Prostate gland (tissue), 2 donors: ENCODE results near the gene LRRC4C. TPM values are rescaled to one million over a fixed set of nuclear protein-coding genes. Genes with fewer than 3 reads are reported as not detected.

Experiments used
- DNase-seq: peaks from one replicate; pipeline ENCODE4 v3.0.0-alpha.2; 2019; ENCODE audit warnings: low spot score
- H3K27ac ChIP-seq, 2 donors: fragments of 200-600 bp; sonication (generic); 2 replicates each; pipeline ENCODE4 v1.5.1; 2017 to 2019
- H3K27me3 ChIP-seq: fragments of 200-600 bp; sonication (generic); replicated peaks from 2 replicates; pipeline ENCODE4 v1.5.1; 2019; ENCODE audit not compliant: insufficient read depth
- H3K36me3 ChIP-seq, 2 donors: fragments of 200-600 bp; sonication (generic); 1 replicate in 1 of 2; 2 replicates in 1 of 2; pipeline versions ENCODE4 v1.5.1 to v1.8.1; 2017 to 2019
- H3K4me1 ChIP-seq: fragments of 200-600 bp; sonication (generic); replicated peaks from 2 replicates; pipeline ENCODE4 v1.5.1; 2019
- H3K4me3 ChIP-seq, 2 donors: fragments of 200-600 bp; sonication (generic); 2 replicates each; pipeline ENCODE4 v1.5.1; 2017 to 2019
- H3K9me3 ChIP-seq: fragments of 200-600 bp; sonication (generic); 2 replicates; pipeline ENCODE4 v1.5.1; 2017
- POLR2A ChIP-seq: fragments of 450-650 bp; IDR thresholded peaks from one replicate; pipeline ENCODE4 v1.6.1; 2016; ENCODE audit warnings: antibody characterized with exemption, mild to moderate bottlenecking
- POLR2AphosphoS5 ChIP-seq: sonication (generic); formaldehyde crosslinking; IDR thresholded peaks from one replicate; pipeline ENCODE4 v1.6.1; 2017; ENCODE audit warnings: antibody characterized with exemption
- WGBS: methylation state at CpG from one replicate; pipeline ENCODE4 v1.1.5; 2018; 5-methylcytosine and 5-hydroxymethylcytosine counted together
- intact Hi-C: fragments of 100-400 bp; cut with DNase I; formaldehyde crosslinking; loops from one replicate; pipeline ENCODE4 v1.14.2; 2022
- total RNA-seq, 2 donors: library from RNA; depleted of rRNA; stranded (reverse); fragments of >200 nt; gene quantifications; one replicate each; pipeline ENCODE4 v1.1.0, GENCODE V29; 2016
- TF ChIP-seq, protein P1 (sequence below), 4 experiments: fragments of 200-600 bp in 2 of 4; fragments of 450-650 bp in 2 of 4; sonication (generic) in 2 of 4; IDR thresholded peaks; 1 replicate in 3 of 4; 2 replicates in 1 of 4; pipeline ENCODE4 v1.5.1; 2016 to 2019; ENCODE audit warnings: antibody characterized with exemption in 4 of 4, mild to moderate bottlenecking in 2 of 4, moderate library complexity in 2 of 4

The LRRC4C gene
- total RNA-seq, 2 donors from 2014 or later: 0.28 TPM; not detected in 1

DNA sequence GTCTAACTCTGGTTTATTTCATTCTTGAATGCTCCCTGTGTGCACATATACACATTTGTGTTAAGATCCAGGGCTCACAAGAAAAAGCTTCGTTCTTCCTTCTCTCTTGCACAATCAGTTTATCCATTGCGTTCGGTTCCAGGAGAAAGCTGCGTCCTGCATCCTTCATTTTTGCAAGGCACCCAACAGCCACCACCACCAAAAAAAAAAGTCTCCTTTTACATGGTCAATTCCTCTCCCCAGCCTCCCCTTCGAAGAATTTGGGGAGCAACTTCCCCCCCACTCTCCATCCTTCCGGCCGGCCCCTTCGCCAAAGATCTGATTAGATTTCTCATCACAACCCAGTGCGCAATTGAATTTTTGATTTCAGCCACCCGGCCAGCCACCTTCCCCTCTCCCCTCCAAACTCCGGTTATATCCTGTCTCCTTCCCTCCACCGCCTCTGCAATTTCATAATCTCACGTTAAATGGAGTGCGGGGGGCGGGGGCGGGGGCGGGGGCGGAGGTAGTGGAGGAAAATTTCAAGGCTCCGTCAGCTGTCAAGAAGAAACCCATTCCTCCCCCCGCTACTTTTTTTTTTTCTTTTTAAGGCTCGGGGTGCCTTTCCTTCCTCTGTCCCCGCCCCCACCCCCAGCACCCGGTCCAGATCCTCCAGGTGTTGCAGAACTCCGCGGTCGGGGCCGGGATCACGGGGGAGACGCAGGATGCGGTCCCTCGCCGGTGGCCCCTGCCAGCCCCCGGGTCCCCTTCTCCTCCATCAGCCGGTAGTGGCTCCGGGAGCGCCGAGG lies 1166.5 kb downstream of the LRRC4C start:
- Histone ChIP-seq H3K27ac (no peak overlapping the region), H3K4me3 (peak overlapping the region; percentile 6 to 25), H3K4me1 (no peaks in the 10 kb centered on the region), H3K9me3 (no peaks in the 10 kb centered on the region), H3K27me3 (no peaks in the 10 kb centered on the region), H3K36me3 (no peaks in the 10 kb centered on the region)
- no peak for DNase-seq
- intact Hi-C loops: no loop called here
- TF ChIP-seq POLR2A (no peak), POLR2AphosphoS5 (no peak)
- WGBS: 3% methylated on average over 37 of the region's 37 CpGs

DNA sequence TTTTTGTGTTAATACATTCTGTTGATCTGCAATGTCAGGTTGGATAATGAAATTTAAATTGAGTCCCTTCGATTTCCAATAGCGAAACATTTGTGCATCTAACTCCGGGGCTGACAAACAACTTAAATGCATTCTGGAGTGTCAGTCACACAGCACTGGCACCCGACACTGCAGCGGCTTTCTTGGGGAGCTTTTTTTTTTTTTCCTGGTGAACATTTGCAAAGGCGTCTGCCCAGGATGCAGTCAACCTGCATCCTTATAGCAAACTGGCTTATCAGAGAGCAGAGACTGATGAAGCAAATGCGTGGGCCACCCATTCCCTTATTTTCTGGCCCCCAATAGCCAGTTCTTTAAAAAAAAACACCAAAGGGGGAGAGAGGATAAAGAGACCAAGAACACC lies 1167.7 kb downstream of the LRRC4C start:
- no peaks in the 10 kb centered on the region for H3K4me1 ChIP-seq
- H3K27me3 ChIP-seq: no peaks in the 10 kb centered on the region
- intact Hi-C loops: no loop called here
- WGBS: 62% methylated on average over 7 of the region's 7 CpGs
- H3K36me3 ChIP-seq: no peaks in the 10 kb centered on the region
- no peak overlapping the region for H3K4me3 ChIP-seq
- no peak for DNase-seq
- no peak for TF ChIP-seq POLR2AphosphoS5
- TF ChIP-seq POLR2A: no peak
- TF ChIP-seq, protein P1, sequence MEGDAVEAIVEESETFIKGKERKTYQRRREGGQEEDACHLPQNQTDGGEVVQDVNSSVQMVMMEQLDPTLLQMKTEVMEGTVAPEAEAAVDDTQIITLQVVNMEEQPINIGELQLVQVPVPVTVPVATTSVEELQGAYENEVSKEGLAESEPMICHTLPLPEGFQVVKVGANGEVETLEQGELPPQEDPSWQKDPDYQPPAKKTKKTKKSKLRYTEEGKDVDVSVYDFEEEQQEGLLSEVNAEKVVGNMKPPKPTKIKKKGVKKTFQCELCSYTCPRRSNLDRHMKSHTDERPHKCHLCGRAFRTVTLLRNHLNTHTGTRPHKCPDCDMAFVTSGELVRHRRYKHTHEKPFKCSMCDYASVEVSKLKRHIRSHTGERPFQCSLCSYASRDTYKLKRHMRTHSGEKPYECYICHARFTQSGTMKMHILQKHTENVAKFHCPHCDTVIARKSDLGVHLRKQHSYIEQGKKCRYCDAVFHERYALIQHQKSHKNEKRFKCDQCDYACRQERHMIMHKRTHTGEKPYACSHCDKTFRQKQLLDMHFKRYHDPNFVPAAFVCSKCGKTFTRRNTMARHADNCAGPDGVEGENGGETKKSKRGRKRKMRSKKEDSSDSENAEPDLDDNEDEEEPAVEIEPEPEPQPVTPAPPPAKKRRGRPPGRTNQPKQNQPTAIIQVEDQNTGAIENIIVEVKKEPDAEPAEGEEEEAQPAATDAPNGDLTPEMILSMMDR (IDR thresholded peaks at IDR 0.05): no peak
- H3K9me3 ChIP-seq: no peaks in the 10 kb centered on the region
- H3K27ac ChIP-seq: no peak overlapping the region

- H3K36me3 ChIP-seq: no peaks in the 10 kb centered on the region
- no peak overlapping the region for H3K27ac ChIP-seq
- WGBS: 55% methylated on average over 3 of the region's 3 CpGs
- H3K27me3 ChIP-seq: no peaks in the 10 kb centered on the region
- H3K9me3 ChIP-seq: no peaks in the 10 kb centered on the region
- no peaks in the 10 kb centered on the region for H3K4me1 ChIP-seq
- H3K4me3 ChIP-seq: no peak overlapping the region
- intact Hi-C loops: no loop called here
- TF ChIP-seq POLR2A (no peak), POLR2AphosphoS5 (no peak)
- TF ChIP-seq, protein P1 (IDR thresholded peaks at IDR 0.05): no peak
- DNase-seq: no peak
These were observed 1168.1 kb downstream of the LRRC4C start for GRCh38 chr11:40291329-40291728.

DNA sequence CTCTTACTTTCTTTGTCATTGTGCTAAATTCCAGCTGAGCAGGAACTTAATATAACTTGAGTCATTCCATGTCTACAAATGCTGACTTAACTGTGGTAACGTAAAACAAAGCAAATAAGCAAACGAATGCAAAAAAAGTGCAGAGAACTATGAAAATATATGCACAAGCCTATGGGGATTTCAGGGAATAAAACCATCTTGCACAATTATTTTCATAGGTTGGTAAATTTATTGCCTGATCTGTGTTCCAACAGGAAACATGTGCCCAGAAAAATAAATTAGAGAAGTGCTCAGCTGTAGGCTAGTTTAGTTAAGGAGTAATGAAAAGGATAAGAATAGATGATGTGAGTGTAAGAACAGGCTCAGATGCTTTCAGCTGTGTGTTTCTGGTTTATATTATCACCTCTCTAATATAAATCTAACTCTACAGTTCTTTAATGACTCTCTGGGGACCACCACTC lies 1169.3 kb downstream of the LRRC4C start:
- TF ChIP-seq, protein P1 (IDR thresholded peaks at IDR 0.05): no peak
- TF ChIP-seq POLR2AphosphoS5: no peak
- TF ChIP-seq POLR2A: no peak
- Histone ChIP-seq H3K4me3 (no peak overlapping the region), H3K9me3 (no peaks in the 10 kb centered on the region), H3K4me1 (no peaks in the 10 kb centered on the region), H3K36me3 (no peaks in the 10 kb centered on the region), H3K27me3 (no peaks in the 10 kb centered on the region), H3K27ac (no peak overlapping the region)
- WGBS: 18% methylated on average over 2 of the region's 2 CpGs
- intact Hi-C loops: no loop called here
- no peak for DNase-seq

DNA sequence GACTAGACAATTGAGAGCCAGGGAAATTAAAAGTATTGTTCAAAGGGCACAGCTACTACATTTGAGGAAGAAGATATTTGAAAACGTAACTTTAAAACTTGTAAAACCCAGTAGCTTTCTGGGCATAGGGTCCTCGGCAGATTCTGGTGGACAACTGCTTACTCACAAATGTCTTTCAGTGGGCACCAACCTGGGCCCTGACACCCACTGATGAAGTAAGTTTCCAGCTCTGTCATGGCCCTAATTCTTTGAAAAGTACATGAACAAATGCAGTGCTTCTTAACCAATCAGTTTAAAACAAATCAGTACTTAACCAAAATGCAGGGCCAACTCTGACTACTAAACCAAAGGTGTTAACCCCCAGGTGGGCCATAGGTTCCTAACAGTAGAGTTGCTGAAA lies 1170.1 kb downstream of the LRRC4C start:
- no peak for TF ChIP-seq POLR2AphosphoS5
- no peak for TF ChIP-seq POLR2A
- TF ChIP-seq, protein P1 (IDR thresholded peaks at IDR 0.05): no peak
- no peaks in the 10 kb centered on the region for H3K9me3 ChIP-seq
- H3K36me3 ChIP-seq: no peaks in the 10 kb centered on the region
- WGBS: 74% methylated on average over 2 of the region's 2 CpGs
- H3K4me3 ChIP-seq: no peak overlapping the region
- no peaks in the 10 kb centered on the region for H3K27me3 ChIP-seq
- no peaks in the 10 kb centered on the region for H3K4me1 ChIP-seq
- DNase-seq: no peak
- intact Hi-C loops: no loop called here
- H3K27ac ChIP-seq: no peak overlapping the region
